Sciatic nerve (tissue), 2 donors: ENCODE measurements around the gene AP3S2. TPM values are rescaled to one million over a fixed set of nuclear protein-coding genes. Genes with fewer than 3 reads are reported as not detected.
A peak's percentile ranks its signal among the peaks of the same experiment; 100 is the strongest.
"Not testable (repeated sequence)": the region's sequence is repeated elsewhere in the genome, so short reads cannot be mapped to it uniquely, and the experiment has no call there.

Experiments used
- ATAC-seq: fragments of 200-7000 bp; cut with Tn5 transposase; one replicate; pipeline ENCODE4 v1.9.1; 2020; ENCODE audit warnings: mild to moderate bottlenecking, moderate library complexity
- DNase-seq: peaks from one replicate; pipeline ENCODE4 v3.0.0-alpha.2; 2020; ENCODE audit warnings: low spot score
- intact Hi-C: fragments of 100-400 bp; cut with DNase I; formaldehyde crosslinking; loops from one replicate; pipeline ENCODE4 v1.14.2; 2022
- total RNA-seq: library from RNA; stranded (reverse); fragmentation: NEBNext Ultra II Directional; extraction: Animal tissue kit (Norgen Biotek cat#: 25700); gene quantifications from one replicate; pipeline ENCODE4 v1.2.1, GENCODE V29; 2021
- donor health status: DM: no; HTN: no; CAD: no.
- donor health status: DM: no; HTN: no; CAD: no.

AP3S2 gene
- 41.8 TPM for total RNA-seq

DNA sequence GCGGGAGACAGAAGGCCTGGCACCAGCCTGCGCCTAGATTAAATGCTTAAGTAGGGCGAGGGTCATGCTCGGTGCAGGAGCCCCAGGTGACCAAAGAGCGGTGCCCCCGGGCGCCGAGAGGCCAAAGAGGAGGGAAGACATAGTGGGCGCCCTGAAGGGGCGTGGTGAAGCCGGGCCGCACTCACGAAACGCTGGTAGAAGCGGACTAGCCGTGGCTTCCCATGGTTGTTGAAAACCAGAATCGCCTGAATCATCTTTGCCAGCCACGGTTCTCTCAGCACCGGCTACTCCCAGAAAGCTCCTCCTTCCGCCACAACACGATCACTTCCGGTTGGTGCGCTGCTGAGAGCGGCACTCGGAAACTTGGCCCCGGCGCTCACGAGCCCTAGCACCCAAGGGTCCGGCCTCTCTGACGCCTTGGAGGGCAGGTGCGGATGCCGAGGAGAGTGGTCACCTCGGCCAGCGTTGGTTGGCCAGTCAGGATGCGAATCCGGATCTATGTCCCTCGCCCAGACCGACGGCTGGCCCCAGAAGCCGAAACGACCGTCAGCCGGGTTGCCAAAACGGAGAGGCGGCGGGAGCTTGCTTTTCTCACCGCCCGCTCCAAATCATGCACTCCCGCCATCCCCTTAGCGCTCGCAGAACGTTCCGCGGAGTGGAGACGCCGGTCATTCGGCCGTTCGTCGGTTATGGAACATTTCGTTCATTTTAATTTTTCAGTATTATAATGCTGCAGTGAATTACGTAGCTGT is at the start of gene AP3S2:
AP3S2 (minus strand) TSS at position 299 of the 752 bp plus-strand sequence; CDS start at position 254, 45 bp downstream.
- DNase-seq (peak; percentile 93), ATAC-seq (peak; percentile 99)
- intact Hi-C loops: no loop called here

DNA sequence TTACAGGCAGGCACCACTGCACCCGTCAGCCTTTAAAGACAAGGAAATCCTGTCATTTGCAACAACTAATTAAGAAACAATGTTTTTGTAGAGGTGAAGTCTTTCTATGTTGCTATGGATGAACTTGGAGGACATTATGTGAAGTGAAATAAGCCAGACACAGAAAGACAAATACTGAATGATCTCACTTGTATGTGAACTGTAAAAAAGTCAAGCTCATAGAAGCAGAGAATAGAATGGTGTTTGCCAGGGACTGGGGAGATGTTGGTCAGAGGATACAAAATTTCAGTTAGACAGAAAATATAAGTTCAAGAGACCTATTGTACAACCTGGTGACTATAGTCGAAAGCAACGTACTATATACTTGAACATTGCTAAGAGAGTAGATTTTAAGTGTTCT is 46.1 kb upstream of the AP3S2 start:
- DNase-seq (no peak), ATAC-seq (no peak)
- intact Hi-C loops: no loop called here

DNA sequence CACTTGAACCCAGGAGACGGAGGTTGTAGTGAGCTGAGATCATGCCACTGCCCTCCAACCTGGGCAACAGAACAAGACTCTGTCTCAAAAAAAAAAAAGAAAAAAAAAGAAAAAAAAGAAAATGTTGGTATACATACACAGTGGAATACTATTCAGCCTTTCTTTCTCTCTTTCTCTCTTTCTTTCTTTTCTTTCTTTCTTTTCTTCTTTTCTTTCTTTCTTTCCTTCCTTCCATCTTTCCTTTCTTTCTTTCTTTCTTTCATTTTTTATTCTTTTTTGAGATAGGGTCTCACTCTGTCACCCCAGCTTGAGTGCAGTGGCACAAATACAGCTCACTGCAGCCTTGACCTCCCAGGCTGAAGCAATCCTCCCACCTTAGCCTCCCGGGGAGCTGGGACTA is 45.6 kb upstream of the AP3S2 start:
- intact Hi-C loops, ATAC-seq, DNase-seq: not testable (repeated sequence)

DNA sequence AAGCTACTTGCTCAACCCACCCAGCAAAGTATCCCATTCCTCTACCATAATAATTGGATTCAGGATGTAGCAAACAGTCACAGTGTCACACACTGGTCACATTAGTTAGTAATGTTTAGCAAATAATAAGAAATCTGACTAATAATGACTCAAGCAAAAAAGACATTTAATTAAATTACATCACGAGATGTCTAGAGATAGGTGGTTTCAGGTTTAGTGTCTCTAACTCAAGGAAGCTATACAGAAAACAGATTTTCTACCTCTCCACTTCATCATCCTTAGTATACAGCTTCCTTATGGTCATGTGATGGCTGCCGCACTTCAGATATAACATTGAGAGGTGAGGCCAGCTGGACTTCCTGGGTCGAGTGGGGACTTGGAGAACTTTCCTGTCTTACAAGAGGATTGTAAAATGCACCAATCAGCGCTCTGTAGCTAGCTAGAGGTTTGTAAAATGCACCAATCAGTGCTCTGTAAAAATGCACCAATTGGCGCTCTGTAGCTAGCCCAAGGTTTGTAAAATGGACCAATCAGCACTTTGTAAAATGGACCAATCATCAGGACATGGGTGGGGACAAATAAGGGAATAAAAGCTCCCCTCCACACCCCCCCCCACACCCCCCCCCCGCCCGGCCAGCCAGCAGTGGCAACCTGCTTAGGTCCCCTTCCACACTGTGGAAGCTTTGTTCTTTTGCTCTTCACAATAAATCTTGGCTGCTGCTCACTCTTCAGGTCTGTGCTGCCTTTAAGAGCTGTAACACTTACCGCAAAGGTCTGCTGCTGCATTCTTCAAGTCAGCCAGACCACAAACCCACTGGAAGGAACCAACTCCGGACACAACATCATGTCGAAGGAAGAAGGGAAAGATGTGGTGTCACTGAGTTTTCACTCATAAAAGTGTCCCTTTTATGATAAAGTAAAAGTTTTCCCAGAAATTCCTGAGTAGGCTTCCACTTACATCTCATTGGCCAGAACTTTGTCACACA is 43.9 kb upstream of the AP3S2 start:
- no peak for DNase-seq
- no peak for ATAC-seq
- intact Hi-C loops: no loop called here

DNA sequence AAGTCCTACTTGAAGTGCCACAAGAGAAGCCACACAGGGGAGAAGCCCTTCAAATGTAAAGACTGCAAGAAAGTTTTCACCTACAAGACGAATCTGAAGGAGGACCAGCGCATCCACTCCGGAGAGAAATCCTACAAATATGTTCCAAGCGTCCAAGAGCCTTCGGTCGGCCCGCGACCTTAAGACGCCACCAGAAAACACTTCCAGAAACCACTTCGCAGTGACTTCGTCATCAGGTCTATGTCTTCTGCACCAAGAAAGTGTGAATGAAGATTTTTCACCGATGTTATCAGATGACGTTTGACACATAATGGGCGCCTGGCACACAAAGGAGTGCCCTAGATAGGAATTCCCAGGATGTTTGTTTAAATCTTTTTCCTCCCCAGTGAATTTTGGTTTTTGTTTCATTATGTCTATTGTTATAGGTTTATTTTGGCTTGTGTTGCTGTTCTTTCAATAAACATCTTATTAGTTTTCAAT is 43.0 kb upstream of the AP3S2 start:
- intact Hi-C loops: no loop called here
- ATAC-seq (no peak), DNase-seq (no peak)

DNA sequence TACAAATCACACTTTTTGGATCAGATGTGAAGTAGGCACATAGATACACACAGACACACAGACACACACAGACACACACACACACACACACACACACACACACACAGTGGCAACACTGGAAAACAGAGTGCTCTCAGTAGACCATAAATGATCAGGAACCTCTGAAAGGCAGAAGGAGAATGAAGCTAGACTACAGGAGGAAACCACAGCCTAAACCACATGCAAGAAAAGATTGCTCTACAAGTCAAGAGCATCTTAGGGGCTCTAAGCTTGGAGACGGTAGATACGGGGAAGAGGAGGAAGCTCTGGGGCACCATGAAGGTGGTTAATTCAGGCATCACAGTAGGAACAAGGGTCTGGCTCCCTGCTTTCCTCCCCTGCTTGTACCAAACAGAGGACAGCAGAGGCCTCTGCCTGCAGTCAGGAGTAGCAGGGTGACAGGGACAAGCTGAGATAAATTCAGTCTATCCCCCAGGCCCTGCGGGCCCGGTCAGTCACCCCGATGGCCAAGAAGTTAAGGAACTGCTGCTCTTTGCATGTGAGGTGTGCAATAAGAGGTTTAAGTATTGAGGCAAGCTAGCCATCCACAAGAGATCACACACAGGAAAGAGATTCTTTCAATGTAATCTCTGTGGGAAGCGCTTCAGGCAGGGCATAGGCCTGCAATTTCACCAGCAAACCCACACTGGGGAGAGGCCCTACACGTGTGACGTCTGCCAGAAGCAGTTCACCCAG is 42.4 kb upstream of the AP3S2 start:
- ATAC-seq (no peak), DNase-seq (no peak)
- intact Hi-C loops: no loop called here

DNA sequence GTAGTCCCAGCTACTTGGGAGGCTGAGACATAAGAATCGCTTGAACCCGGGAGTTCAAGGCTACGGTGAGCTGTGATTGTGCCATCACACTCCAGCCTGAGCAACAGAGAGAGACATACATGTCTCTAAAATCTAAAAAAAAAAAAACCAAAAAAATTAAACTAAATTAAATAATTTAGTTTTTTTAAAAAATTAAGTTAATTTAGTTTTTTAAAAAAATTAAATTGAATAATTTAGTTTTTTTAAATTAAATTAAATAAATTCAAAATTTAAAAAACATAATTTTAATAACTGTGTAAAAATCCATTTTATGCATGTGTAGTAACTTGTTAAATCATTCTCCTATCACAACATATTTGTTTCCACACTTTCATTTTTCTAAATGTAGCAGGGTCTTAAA is 39.1 kb upstream of the AP3S2 start:
- DNase-seq: no peak
- no peak for ATAC-seq
- intact Hi-C loops: no loop called here

DNA sequence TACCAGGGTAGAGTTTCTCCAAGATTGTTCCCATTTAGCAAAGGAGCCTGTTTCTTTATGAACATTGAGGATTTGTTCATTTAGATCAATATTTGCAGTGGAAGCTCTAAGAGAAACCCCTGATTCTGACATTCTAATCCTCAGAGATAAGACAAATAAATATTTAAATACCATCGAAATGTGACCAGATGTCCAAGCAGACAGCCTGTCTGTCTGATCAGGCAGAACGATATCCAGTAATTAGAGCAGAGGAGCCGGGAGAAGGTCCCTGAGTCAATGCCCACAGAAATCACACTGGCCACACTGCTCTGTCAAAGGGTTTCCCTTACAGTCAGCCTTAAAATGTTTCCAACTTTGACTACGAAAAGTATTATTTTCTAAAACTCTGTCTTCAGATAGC is 34.6 kb upstream of the AP3S2 start:
- intact Hi-C loops: no loop called here
- no peak for ATAC-seq
- no peak for DNase-seq

DNA sequence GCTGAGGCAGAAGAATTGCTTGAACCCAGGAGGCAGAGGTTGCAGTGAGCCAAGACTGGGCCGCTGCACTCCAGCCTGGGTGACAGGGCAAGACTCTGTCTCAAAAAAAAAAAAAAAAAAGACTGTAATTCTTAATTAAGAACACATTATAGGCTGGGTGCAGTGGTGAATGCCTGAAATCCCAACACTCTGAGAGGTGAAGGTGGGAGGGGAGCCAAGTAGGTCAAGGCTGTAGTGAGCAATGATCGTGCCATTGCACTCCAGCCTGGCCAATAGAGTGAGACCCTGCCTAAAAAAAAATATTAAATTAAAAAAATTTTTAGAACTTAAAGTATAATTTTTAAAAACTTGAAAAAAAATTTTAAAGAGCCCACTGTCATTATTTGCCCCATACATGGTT is 32.4 kb upstream of the AP3S2 start:
- intact Hi-C loops: no loop called here
- ATAC-seq: no peak
- no peak for DNase-seq

DNA sequence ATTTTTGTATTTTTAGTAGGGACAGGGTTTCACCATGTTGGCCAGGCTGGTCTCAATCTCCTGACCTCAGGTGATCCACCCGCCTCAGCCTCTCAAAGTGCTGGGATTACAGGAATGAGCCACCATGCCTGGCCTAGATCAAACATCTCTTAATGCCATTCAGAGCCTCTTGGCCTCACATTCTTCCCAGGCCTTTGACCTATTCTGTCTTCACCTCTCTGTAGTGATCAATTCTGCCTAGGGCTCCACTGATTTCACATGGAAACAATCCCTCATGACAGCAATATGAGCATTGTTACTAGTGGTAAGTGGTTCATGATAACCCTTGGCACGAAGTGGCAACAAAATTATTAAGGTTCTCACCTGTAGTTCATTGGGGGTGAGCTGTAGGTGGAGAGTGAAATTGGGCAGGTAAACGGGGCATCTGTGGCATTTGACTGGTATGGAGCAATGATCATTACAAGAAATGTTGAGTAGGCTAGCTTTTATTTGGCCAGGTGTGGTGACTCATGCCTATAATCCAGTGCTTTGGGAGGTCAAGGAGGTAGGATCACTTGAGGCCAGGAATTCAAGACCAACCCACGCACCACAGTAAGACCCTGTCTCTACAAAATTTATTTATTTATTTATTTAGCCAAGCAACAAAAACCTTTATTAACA is 23.8 kb upstream of the AP3S2 start:
- ATAC-seq: no peak
- peak; percentile 2 for DNase-seq
- intact Hi-C loops: no loop called here

DNA sequence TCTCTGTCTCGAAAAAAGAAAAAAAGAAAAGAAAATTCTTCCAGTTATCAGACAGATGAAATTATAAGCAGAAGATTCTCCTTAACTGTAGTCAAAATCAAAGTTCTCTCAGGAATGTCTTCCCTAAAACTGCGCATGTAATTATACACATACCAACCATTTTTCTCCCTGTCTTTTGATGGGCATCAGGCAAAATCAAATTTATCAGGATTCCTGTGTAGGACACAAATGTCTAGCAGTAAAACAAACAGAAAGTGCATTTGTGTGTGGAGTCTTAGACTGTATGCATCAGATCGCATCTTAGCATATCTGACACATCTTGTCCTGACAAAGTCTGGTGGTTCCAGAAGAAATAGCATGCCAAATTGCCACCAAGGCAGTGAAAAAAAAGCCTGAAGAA is 22.9 kb upstream of the AP3S2 start:
- DNase-seq (no peak), ATAC-seq (no peak)
- intact Hi-C loops: no loop called here

DNA sequence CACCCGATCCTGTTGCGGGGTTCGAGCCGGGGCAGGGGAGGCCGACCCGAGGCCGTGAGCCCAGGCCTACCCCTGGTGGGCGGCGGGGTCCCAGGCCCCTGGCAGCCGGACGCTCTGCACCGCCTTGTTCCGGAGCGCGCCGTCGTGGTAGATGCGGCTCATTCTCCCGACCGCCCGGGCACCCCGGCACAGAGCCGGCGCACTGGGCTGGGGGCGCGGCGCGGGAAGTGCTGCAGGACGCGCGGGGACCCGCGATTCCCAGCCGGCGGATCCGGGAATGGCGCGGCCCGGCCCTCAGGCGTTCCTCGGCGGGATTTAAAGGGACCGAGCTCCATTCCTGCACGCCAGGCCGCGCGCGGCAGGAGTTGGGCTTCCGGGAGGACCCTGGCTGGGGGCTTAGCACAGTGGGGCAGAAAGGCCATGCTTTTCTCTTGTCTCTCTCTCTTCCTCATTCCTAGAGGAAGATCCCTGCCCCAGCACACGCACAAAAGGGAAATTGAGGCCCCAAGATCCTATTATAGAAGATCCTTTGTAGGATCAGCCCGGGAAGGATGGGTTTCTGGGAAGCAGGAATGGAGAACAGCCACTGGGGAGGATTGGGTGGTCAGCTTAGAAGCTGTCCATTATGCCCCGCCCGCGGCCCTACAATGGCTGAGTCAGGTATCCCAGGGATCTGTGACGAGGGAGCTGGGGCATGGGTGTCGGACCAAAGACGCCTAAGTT is 19.0 kb upstream of the AP3S2 start, which contains the start of gene ARPIN:
ARPIN (minus strand) TSS at position 279 of the 723 bp plus-strand sequence; CDS start at position 162, 117 bp downstream.
- peak; percentile 75 for ATAC-seq
- peak; percentile 70 for DNase-seq
- intact Hi-C loops: no loop called here

DNA sequence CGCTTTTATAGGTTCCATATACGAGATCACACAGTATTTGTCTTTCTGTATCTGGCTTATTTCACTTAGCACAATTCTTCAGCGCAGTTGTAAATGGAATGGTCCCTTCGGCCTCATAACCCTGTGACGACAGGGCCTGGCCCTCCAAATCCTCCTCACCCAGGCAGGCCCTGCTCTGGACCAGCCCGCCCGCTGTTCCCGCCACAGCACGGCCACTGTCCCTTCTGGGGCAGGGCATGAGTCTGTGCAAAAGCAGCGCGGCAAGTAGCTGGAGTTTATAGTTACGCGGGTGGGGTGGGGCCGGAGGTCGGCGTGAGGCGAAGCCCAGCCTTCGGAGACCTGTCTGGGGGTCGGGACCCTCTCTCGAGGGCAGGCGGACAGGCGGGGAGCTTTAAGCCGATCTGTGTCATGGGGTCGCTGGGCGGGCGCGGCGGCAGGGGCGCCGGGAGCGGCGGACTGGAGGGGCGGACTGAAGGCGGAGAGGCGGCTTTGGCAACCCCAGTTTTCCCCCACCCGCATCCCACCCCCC is 18.4 kb upstream of the AP3S2 start:
- DNase-seq (peak; percentile 70), ATAC-seq (peak; percentile 83)
- intact Hi-C loops: no loop called here

DNA sequence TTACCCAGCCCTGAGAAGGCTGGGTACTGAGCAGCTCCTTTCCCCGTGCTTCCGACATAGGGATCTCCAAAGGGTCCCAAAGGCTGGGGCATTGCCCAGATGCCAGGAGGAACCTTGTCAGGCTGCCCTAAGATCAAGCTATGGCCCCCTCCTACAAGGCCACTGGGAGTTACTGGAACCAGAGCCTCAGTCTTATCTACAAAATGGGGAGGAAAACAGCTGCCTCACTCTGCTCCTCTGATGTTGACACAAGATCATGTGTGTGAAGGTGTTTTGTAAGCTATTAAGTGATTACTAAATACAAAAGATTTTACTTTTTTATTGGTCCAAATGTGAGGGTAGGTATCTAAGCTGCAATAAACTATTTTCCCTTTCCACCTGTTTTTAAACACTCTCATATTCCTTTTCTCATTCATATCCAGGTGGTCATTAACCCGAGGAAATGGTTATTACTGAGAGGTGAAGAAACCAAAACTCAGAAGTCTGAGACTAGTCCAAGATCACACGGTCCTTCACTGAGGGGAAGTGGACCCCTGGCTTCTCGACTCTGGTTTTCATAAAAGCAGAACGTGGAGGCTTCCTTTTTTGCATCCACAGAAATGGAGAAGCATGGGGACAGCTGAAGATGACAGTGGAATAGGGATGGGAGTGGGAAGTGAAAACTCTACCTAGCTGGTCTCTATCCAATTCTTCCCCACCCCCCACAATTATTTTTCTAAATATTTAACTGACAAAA is 17.3 kb upstream of the AP3S2 start:
- ATAC-seq: peak; percentile 43
- DNase-seq: no peak
- intact Hi-C loops: no loop called here

DNA sequence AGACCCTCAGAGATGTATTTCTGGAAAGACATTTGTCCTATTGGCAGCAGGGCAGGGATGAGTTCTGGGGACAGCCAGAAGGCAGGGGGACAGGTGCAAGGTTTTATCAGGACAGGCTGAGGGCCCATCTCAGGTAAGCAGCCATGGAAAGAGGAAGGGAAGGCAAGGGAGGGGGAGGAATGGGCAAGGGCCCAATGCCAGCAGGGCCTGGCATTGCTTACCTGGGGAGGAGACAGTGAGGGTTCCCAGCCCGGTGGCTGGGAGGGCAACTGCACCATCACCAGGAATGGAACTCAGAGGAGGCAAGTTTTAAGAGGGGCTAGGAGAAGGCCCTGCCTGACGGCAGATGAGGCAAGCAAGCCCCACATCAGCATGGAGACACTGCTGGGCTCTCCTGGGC is 15.8 kb upstream of the AP3S2 start:
- DNase-seq (no peak), ATAC-seq (no peak)
- intact Hi-C loops: loop anchor here (5.0 kb wide), 1 partner anchor 163 kb away; no protein-coding TSS in a partner anchor

DNA sequence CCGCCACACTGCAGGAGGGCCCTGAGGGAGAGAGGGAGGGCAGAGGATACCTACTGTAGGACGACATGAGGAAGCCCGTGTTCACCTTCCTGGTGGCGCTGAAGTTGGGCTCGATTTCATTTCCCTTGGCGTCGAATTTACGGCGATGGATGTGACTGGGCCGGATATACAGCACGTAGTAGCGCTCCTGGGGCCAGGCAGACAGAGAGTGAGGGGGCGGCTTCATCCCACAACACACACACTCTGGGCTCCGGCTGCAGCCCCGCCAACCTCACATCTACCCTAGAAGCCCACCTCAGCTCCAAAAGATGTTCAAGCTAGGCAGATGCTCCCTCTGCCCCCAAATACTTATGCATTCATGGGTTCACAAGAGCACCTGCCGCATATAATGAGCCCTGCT is 14.4 kb upstream of the AP3S2 start:
- DNase-seq (no peak), ATAC-seq (no peak)
- intact Hi-C loops: loop anchor here (5.0 kb wide), 1 partner anchor 164 kb away; no protein-coding TSS in a partner anchor

DNA sequence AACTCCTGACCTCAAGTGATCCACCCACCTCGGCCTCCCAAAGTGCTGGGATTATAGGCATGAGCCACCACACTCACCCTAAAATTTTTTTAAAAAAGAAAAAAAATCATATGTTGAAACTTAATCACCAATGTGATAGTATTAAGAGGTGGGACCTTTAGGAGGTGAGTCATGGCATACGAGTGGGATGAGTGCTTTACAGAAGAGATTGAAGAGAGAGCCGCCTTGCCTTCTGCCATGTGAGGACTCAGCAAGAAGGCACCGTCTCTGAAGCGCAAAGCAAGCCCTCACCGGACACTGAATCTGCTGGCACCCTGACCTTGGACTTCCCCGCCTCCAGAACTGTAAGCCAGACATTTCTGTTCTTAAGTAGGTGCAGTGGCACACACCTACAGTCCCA is 13.5 kb upstream of the AP3S2 start:
- ATAC-seq (no peak), DNase-seq (no peak)
- intact Hi-C loops: loop anchor here (5.0 kb wide), 1 partner anchor 165 kb away; no protein-coding TSS in a partner anchor
